Measurements from ENCODE around the gene C3orf49. TPM values are rescaled to one million over a fixed set of nuclear protein-coding genes. Genes with fewer than 3 reads are reported as not detected.

The C3orf49 gene, protein sequence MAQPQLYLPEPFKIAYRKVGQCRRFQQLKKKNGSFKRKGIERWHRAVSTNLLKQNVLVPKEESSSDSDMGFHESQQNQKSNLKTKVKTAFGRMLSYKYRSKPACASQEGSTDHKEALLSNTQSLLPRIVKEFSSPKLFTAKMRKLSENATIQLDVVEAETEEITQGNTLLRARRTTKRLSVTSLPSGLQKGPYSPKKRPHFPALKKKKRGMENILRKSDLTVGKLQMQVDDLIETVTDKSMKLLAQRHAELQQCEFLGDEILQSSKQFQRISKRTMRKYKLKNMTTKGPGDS
- not detected for total RNA-seq
- polyA plus RNA-seq: not detected
- total RNA-seq: 0 reads per million in 6 experiments

DNA sequence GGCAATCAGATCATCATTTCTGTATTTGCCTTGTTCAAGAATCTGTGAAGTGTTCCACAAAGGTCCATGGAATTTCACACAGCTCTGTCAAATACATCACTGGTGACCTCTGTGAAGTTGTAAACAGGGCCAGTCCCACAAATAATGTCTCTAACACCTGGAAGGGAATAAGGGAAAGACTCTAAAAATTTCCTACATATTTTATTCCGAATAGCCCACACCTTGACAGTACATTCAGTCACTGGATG is at the start of gene C3orf49:
Gene C3orf49 (plus strand): TSS at position 149 of the 248 bp plus-strand sequence. CDS start 173 bp downstream, outside the sequence.
- Mint-ChIP-seq H3K9me3 (no peaks in the 10 kb centered on the region), H3K27ac (no peak within 1 kb of the TSS), H3K4me1 (peaks cover 0 to 6% (median 0%) of the 10 kb centered on the region in 4 donors), H3K36me3 (no peaks in the 10 kb centered on the region), H3K4me3 (no peak within 1 kb of the TSS), H3K27me3 (no peaks in the 10 kb centered on the region)
- DNase-seq: no peak
- ATAC-seq: no peak
- POLR2A ChIA-PET: no interaction called here

DNA sequence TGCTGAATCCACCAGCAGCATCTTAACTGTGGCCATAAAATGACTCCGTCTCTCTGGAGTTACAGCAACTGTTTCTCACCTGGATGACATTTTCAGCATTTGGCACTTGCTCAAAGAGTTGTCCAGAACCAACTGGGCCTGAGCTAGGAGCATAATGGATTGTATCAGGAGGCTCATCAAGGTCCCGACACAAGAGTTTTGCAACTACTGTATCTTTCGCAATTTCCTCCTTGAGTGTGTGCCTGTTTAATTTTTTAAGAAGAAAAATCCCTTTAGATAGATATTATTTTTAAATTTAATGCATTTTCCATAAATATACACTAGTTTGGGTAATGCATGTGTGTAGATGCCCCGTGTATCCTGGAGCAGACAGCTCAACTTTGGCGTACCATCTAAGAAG is 44.3 kb upstream of the C3orf49 start:
- POLR2A ChIA-PET: no interaction called here
- H3K4me3 Mint-ChIP-seq: no peak overlapping the region
- H3K36me3 Mint-ChIP-seq: no peaks in the 10 kb centered on the region
- H3K27ac Mint-ChIP-seq: no peak overlapping the region
- DNase-seq (no peak), ATAC-seq (no peak)
- peaks cover 0 to 2% (median 0%) of the 10 kb centered on the region in 4 donors for H3K4me1 Mint-ChIP-seq
- peaks cover 0 to 7% (median 0%) of the 10 kb centered on the region in 9 donors for H3K9me3 Mint-ChIP-seq
- H3K27me3 Mint-ChIP-seq: peaks cover 0 to 8% (median 1%) of the 10 kb centered on the region in 5 donors

DNA sequence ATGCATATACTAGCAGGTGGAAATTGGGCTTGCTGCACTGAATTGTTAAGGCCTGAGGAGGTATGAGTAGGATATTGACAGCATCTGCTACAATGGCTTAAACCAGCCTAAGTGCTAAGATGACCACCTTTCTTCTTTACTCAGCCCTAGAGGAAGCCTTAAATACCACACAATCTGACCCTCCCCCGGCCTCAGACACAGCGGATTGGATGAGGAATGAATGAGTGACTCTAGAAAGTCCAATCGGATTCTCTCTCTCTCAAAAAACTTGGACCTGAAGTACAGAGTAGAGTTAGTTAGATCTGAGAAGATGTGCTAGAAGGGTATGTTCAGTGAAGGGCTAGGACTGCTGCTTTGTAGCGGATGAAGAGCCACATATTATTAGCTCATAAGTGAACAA is 39.9 kb upstream of the C3orf49 start:
- no peak overlapping the region for H3K27ac Mint-ChIP-seq
- DNase-seq (no peak), ATAC-seq (no peak)
- H3K4me3 Mint-ChIP-seq: no peak overlapping the region
- peaks cover 0 to 4% (median 0%) of the 10 kb centered on the region in 9 donors for H3K9me3 Mint-ChIP-seq
- H3K27me3 Mint-ChIP-seq: peaks cover 0 to 8% (median 0%) of the 10 kb centered on the region in 5 donors
- POLR2A ChIA-PET: interaction anchor here (0.5 kb wide), 1 partner anchor 29 kb away, joined by 6 read pairs; no protein-coding TSS in a partner anchor
- H3K36me3 Mint-ChIP-seq: peaks cover 0 to 5% (median 0%) of the 10 kb centered on the region in 3 donors
- peaks cover 0 to 2% (median 0%) of the 10 kb centered on the region in 4 donors for H3K4me1 Mint-ChIP-seq

DNA sequence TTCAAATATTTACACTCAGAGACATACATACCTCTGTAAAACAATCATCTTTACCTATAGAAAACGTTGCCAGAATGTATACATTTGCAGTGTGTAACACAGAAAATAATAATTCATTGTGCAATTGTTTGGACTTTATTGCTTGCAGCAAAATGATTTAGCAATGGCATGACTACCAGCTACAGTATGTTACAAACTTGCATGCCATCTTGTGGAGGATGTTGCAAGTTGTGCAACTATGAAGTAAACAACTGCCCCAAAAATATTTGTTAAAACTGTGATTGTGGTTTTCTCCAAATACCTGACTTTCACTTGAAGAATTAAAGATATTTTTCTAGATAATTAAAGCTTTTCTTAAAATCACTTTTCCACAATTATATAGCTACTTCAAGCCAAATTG is 27.1 kb upstream of the C3orf49 start:
- no peaks in the 10 kb centered on the region for H3K36me3 Mint-ChIP-seq
- ATAC-seq: no peak
- POLR2A ChIA-PET: no interaction called here

DNA sequence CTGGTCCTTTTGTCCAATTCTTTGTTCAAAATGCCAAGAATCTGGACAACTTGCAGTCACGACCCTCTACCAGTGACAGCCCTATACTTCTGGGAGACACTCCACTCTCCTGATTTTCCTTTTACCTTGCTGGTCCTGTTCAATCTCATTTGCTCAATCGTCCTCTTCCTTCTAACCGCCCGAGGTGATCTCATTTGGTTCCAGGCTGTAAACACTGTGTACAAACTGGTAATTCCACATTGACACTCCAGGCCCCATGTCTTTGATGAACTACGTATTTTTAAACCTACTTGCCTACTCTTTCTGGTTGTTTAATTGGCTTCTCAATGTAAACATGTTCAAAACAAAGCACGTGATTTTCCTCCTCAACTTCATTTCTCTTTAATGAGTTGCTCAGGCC is 23.7 kb upstream of the C3orf49 start:
- H3K4me3 Mint-ChIP-seq: no peak overlapping the region
- DNase-seq (no peak), ATAC-seq (no peak)
- H3K36me3 Mint-ChIP-seq: no peaks in the 10 kb centered on the region
- POLR2A ChIA-PET: no interaction called here
- H3K27me3 Mint-ChIP-seq: peaks cover 0 to 9% (median 0%) of the 10 kb centered on the region in 5 donors
- H3K9me3 Mint-ChIP-seq: no peaks in the 10 kb centered on the region
- H3K27ac Mint-ChIP-seq: no peak overlapping the region
- no peaks in the 10 kb centered on the region for H3K4me1 Mint-ChIP-seq

More for the DNA sequence above, 27.1 kb upstream of the C3orf49 start:
- H3K27ac Mint-ChIP-seq: no peak overlapping the region
- H3K4me1 Mint-ChIP-seq: no peaks in the 10 kb centered on the region
- H3K9me3 Mint-ChIP-seq: no peaks in the 10 kb centered on the region
- H3K27me3 Mint-ChIP-seq: peaks cover 1 to 11% (median 4%) of the 10 kb centered on the region in 5 donors
- DNase-seq: no peak
- H3K4me3 Mint-ChIP-seq: no peak overlapping the region

DNA sequence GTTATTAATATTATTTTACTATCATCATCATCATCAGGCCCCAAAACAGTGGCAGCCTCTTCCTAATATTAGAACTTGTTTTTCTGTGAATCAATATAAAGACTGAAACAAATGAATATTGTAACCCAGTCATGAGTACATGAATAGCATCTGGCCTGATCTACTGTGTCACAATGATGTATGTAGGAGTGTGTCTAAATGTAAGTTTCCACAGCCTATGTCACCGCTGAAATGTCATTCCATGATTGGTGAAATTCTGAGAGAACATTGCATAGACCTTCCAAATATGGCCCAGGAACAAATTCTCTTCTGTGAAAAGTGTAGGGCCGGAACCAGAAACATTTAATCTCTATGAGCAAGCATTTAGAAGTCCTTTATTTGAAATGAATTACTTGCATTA is 20.6 kb upstream of the C3orf49 start:
- no peak overlapping the region for H3K27ac Mint-ChIP-seq
- no peaks in the 10 kb centered on the region for H3K4me1 Mint-ChIP-seq
- DNase-seq: no peak
- POLR2A ChIA-PET: no interaction called here
- no peak overlapping the region for H3K4me3 Mint-ChIP-seq
- H3K9me3 Mint-ChIP-seq: no peaks in the 10 kb centered on the region
- H3K27me3 Mint-ChIP-seq: peaks cover 0 to 9% (median 0%) of the 10 kb centered on the region in 5 donors
- no peaks in the 10 kb centered on the region for H3K36me3 Mint-ChIP-seq
- no peak for ATAC-seq

DNA sequence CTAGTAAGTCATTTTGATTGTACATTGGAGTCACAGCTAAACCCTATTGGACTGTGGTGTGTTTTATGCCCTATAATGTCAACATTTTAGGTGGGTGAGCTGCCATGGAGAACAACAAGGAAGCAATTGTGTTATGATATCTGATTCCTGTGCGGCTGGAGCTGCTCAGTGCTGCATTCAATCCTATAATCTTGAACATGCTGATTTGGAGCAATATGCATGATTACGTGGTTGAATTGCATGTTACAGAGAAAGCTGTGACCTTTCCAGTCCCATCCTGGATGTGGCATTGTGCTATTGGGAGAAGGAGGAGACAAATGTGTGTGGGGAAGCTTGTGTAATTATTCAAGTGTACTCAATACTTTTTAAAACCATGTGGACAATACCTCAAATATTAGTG is 20.1 kb upstream of the C3orf49 start:
- no peak overlapping the region for H3K27ac Mint-ChIP-seq
- H3K4me1 Mint-ChIP-seq: no peaks in the 10 kb centered on the region
- no peaks in the 10 kb centered on the region for H3K9me3 Mint-ChIP-seq
- H3K27me3 Mint-ChIP-seq: peaks cover 0 to 9% (median 0%) of the 10 kb centered on the region in 5 donors
- no peak for ATAC-seq
- DNase-seq: no peak
- no peaks in the 10 kb centered on the region for H3K36me3 Mint-ChIP-seq
- POLR2A ChIA-PET: no interaction called here
- no peak overlapping the region for H3K4me3 Mint-ChIP-seq

DNA sequence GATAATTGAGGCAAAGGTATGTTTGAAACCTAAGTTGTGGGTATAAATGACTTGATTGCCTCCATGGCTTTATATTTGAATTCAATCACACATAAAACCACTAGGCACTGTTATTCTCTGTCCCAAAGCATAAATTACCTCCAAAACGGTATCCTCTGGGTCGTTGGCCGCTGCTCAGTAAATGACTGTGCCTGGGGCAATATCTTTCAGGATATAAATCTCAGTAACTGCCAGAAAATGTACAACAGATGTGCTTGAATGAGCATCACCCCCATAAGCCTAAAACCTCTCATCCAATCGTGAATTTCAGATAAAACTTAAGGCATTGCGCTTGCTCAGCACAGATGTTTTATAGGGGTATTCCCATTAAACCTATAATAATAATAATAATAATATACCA is 19.0 kb upstream of the C3orf49 start:
- H3K36me3 Mint-ChIP-seq: no peaks in the 10 kb centered on the region
- POLR2A ChIA-PET: no interaction called here
- H3K4me3 Mint-ChIP-seq: no peak overlapping the region
- ATAC-seq: no peak
- no peaks in the 10 kb centered on the region for H3K9me3 Mint-ChIP-seq
- DNase-seq: no peak
- no peak overlapping the region for H3K27ac Mint-ChIP-seq
- H3K27me3 Mint-ChIP-seq: peaks cover 0 to 9% (median 0%) of the 10 kb centered on the region in 5 donors
- H3K4me1 Mint-ChIP-seq: no peaks in the 10 kb centered on the region

DNA sequence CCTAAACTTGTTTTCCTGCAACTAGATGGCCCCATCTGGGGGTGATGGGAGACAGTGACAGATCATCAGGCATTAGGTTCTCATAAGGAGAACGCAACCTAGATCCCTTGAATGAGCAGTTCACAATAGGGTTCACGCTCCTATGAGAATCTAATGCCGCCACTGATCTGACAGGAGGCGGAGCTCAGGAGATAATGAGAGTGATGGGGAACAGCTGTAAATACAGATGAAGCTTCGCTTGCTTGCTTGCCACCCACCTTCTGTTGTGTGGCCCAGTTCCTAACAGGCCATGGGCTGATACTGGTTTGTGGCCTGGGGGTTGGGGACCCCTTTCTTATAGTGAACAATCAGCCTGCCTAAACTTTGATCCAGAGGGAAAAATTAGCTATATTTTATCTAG is 15.2 kb upstream of the C3orf49 start:
- DNase-seq (no peak), ATAC-seq (no peak)
- H3K27me3 Mint-ChIP-seq: no peaks in the 10 kb centered on the region
- H3K4me1 Mint-ChIP-seq: no peaks in the 10 kb centered on the region
- no peak overlapping the region for H3K4me3 Mint-ChIP-seq
- H3K27ac Mint-ChIP-seq: no peak overlapping the region
- no peaks in the 10 kb centered on the region for H3K36me3 Mint-ChIP-seq
- no peaks in the 10 kb centered on the region for H3K9me3 Mint-ChIP-seq
- POLR2A ChIA-PET: no interaction called here

DNA sequence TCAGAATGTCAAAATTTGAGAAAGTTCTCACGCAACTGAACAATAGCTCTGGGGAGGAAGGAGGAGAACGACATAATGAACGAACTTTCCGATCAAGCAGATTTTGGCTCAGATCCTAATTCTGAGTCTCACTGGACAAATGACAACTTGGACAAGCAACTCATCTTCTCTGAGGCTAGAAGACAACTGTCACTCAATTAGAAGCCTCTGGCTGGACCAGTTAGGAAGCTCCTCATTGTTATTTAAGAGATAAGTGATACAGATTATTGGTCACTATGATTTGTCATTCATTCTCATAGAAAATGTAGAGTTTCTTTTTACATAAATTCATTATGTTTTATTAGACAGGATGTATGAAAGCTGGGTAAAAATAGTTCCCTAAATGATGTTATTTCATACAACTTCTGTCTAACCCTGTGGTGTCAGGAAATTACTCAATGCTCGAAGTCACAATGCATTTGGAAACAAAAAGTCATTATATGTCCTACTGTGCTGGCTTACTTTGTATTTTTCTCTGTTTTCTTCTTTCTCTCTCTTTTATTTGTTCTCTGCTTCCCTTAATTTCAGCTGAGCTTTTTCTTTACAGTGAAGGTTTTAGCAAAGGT is 11.0 kb upstream of the C3orf49 start:
- no peaks in the 10 kb centered on the region for H3K36me3 Mint-ChIP-seq
- H3K4me1 Mint-ChIP-seq: no peaks in the 10 kb centered on the region
- no peak overlapping the region for H3K27ac Mint-ChIP-seq
- H3K4me3 Mint-ChIP-seq: no peak overlapping the region
- H3K27me3 Mint-ChIP-seq: no peaks in the 10 kb centered on the region
- H3K9me3 Mint-ChIP-seq: no peaks in the 10 kb centered on the region
- POLR2A ChIA-PET: interaction anchor here (0.7 kb wide), 1 partner anchor 29 kb away, joined by 6 read pairs; no protein-coding TSS in a partner anchor
- ATAC-seq: no peak
- DNase-seq: no peak

DNA sequence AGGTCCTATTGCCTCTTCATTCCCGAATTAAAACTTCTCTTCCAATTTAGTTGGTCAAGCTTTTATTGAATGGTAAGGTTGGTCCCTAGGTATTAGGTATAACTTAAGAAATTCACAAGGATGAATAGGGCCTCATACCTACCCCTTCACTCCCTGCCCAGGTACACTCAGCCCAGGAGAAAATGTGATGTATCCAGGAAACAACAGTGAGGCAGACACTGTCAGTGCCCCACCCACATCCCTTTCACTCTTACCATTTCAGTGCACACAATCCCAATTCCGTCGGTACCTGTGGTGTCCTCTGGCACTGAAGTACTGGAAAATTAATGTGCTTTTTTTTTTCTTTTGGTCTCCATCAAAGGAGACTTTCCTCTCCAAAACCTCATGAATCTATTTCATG is 10.5 kb upstream of the C3orf49 start:
- H3K9me3 Mint-ChIP-seq: no peaks in the 10 kb centered on the region
- no peak overlapping the region for H3K27ac Mint-ChIP-seq
- DNase-seq (no peak), ATAC-seq (no peak)
- no peaks in the 10 kb centered on the region for H3K36me3 Mint-ChIP-seq
- no peaks in the 10 kb centered on the region for H3K4me1 Mint-ChIP-seq
- no peak overlapping the region for H3K4me3 Mint-ChIP-seq
- POLR2A ChIA-PET: no interaction called here
- H3K27me3 Mint-ChIP-seq: no peaks in the 10 kb centered on the region

DNA sequence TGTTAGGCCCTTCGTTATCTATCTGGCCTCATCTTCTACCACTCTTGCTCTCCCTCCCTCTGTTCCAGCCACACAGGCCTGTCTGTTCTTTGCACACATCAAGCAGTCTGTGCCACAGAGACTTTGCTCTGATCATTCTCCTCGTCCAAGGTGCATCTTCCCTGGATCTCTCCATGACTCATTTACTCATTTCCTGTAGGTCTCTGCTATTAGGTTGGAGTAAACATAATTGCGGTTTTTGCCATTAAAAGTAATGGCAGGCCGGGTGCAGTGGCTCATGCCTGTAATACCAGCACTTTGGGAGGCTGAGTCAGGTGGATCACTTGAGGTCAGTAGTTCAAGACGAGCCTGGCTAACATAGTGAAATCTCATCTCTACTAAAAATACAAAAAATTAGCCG is 9.5 kb upstream of the C3orf49 start:
- Mint-ChIP-seq H3K27ac (peak overlapping the region in 1 of 10 donors; percentile 49), H3K36me3 (no peaks in the 10 kb centered on the region), H3K9me3 (no peaks in the 10 kb centered on the region), H3K27me3 (no peaks in the 10 kb centered on the region), H3K4me3 (no peak overlapping the region), H3K4me1 (no peaks in the 10 kb centered on the region)
- POLR2A ChIA-PET: no interaction called here
- no peak for DNase-seq
- ATAC-seq: no peak

DNA sequence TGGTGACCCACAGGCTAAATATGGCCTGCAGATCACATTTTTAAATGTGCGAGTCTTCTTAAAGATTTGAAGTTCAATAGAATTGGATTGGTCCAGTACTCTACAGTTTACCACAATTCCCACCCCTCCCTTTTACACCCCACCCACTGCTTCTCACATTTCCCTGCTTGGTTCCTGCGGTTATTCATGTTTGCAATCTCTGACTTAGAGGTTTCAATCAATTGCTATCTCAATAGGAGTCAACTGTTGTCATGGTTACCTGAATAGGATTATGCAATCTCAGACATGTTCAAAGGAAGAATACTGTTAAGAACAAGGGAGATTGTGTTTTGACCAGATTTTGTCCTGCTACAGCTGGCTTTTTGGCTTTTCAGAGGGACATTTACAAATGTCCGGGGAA is 4.9 kb upstream of the C3orf49 start:
- POLR2A ChIA-PET: no interaction called here
- Mint-ChIP-seq H3K27me3 (no peaks in the 10 kb centered on the region), H3K27ac (peak overlapping the region in 1 of 10 donors; percentile 45), H3K4me1 (peaks cover 0 to 6% (median 0%) of the 10 kb centered on the region in 4 donors), H3K36me3 (no peaks in the 10 kb centered on the region), H3K9me3 (no peaks in the 10 kb centered on the region), H3K4me3 (no peak overlapping the region)
- ATAC-seq (no peak), DNase-seq (no peak)

DNA sequence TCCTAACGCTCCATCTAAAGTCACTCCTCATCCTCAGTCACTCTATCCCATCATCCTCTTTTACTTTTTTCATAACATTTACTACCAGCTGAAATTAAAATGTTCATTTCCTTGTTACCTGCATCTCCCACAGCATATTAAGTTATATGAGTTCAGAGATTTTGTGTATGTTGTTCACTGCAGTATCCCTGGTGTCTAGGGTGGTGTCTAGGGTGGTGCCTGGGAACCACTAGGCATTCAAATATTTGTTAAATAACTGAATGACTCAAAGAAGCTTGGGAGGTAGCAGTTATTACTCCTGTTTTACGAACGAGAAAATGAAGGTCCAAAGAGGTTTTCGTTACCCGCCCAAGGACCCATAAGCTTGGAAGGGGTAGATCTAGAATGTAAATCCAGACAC is 1.9 kb upstream of the C3orf49 start:
- H3K9me3 Mint-ChIP-seq: no peaks in the 10 kb centered on the region

More for the DNA sequence above, 1.9 kb upstream of the C3orf49 start:
- no peak for ATAC-seq
- POLR2A ChIA-PET: no interaction called here
- H3K27ac Mint-ChIP-seq: peak overlapping the region in 1 of 10 donors; percentile 1
- no peak overlapping the region for H3K4me3 Mint-ChIP-seq
- no peak for DNase-seq
- no peaks in the 10 kb centered on the region for H3K27me3 Mint-ChIP-seq
- H3K4me1 Mint-ChIP-seq: peaks cover 0 to 6% (median 0%) of the 10 kb centered on the region in 4 donors
- no peaks in the 10 kb centered on the region for H3K36me3 Mint-ChIP-seq
